Middle frontal gyrus (tissue), 1 donor: ENCODE data around the gene NSFL1C.
A peak's percentile ranks its signal among the peaks of the same experiment; 100 is the strongest.
"Not testable (repeated sequence)": the region's sequence is repeated elsewhere in the genome, so short reads cannot be mapped to it uniquely, and the experiment has no call there.

Experiments used
- DNase-seq: peaks from one replicate; pipeline ENCODE4 v3.0.0-alpha.2; 2015; ENCODE audit warnings: low spot score; ENCODE audit errors: extremely low spot score

Gene NSFL1C

DNA sequence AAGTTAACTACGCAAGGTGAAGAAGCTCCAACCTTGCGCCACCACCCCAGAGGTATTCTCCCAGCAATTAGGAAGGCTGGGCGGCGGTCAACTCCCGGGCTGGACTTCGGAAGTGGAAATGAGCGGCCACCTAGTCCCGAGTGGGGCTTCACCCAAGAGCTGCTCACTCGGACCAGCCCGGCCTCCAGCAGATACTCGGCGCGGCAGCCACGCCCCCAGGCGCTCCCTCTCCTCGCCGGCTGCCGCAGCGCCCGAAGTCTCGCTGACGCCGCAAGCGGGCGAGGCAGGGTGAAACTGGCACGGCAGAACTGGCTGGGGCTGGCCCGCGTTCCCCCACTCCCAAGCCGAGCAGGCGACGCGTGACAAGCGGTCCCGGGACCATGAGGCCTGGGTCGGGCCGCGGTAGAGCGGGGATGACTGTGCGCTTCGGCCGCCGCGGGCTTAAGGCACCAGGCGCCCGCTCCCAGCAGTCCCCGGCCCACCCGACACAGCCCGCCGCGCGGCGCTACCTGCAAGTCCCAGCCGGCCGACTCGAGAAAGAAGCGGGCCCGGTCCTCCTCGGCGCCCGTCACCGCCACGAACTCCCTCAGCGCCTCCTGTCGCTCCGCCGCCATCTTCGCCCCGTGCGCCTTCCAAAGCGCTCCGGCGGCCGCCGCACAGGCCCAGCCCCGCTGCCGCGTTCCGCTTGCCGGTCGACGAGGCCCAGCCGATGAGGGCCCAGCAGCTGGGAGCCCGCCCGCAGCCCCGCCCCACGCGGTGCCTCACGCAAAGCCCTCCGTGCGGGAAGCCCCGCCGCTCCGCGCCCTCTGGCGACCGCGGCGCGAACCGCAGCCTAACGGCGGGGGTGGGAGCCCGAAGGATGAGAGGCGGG, at the start of gene NSFL1C:
NSFL1C (minus strand) TSS at position 639 of the 871 bp plus-strand sequence; CDS start at position 614, 25 bp downstream.
- DNase-seq: peak; percentile 85

DNA sequence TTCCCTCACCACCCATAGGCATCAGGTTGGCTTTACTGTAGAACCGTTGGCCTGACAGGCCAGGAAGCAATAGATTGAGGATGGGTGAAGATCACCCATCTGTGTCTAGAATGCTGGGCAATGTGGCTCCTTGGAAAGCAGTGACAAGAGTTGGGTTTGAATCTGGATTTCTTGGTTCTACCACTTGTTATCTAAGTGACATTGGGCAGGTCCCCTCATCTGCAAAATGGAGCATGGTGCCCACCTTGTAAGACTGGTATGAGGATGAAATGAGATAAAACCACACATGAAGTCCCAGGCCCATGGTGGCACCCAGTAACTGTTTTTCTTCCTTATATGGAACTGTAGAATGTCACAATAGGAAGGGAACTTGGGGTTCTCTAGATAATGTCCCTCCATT, 47.2 kb upstream of the NSFL1C start:
- DNase-seq: no peak

DNA sequence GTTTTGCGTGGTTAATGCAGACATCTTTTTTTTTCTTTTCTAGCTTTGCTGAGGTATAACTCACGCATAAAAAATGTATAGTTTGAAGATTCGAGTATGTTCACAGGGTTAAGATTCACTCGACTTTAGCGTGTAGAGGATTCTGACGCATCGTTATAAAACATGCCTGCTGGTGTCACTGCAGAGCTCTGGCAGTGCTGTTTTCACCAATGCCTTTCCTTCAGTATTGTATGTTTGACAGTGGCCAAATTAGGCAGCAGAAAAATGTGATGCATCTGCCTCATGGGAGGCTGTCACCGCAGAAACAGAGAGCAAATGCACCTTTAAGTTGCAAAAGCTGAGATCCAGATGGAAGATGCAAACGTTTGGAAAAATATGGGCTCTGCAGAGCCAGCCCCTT, 42.6 kb upstream of the NSFL1C start:
- peak; percentile 50 for DNase-seq

DNA sequence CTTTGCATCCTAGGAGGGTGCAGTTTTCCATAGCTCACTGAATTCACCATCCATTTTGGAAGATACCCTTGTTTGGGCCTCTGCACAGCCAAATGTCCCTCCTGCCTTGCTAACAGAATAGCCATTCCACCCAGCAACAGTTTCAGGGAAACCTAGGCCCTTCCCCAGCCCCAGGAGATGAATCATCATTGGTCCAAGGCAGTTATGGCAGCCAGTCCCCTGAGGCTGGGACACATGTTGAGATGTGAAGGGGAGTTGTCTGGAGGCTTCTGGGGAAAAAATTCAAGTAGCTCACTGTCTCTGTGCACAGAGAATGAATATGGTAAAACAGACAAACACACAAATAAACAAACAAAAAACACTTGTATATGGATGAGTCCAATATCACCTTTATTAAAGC, 41.9 kb upstream of the NSFL1C start:
- no peak for DNase-seq

DNA sequence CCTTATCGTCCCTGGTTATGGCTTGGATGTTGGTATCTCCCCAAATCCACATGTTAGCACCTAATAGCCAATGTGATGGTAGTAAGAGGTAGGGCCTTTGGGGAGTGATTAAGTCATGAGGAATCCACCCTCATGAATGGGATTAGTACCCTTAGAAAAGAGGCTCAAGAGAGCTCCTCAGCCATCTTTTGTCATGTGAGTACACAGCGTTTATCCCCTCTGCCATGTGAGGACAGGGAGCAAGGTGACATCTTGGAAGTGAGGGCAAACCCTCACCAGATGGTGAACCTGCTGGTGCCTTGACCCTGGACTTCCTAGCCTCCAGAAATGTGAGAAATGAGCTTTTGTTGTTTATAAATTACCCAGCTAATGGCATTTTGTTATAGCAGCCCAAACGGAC, 40.6 kb upstream of the NSFL1C start:
- no peak for DNase-seq

DNA sequence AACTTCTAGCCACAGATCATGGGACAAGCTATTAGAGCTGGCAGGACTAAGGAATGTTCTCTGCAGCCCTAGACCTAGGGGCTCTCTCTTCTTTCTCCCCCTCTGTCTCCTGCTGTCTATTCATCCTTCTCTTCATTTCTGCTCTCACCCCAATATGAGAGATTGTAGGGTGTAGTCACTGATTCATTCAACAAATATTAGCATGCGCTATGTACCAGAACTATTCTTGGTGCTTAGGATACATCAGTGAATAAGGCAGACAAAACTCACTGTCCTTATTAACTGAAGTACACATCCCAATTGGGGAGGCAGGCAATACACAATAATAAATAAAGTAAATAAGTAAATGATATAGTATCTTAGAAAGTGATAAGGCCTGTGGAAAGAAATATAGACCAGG, 39.2 kb upstream of the NSFL1C start:
- no peak for DNase-seq

DNA sequence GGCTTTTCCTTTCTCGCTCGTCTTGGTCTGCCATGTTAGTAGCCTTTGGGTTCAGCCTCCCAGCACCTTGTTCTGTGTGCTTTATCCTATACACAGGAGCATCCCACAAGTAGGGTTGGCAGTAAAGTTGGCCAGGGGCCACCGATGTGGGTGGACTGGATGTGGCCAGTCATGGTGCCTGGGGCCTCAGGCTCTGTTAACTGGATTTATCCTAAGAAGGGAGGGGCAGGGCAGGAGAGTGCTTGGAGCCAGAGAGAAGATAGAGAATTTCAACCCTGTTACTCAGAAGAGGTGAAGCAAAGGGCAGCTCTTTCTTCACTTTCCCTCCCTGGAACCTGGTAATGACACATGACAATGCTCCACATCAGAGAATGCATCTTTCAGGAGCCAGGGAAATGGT, 38.7 kb upstream of the NSFL1C start:
- DNase-seq: no peak

DNA sequence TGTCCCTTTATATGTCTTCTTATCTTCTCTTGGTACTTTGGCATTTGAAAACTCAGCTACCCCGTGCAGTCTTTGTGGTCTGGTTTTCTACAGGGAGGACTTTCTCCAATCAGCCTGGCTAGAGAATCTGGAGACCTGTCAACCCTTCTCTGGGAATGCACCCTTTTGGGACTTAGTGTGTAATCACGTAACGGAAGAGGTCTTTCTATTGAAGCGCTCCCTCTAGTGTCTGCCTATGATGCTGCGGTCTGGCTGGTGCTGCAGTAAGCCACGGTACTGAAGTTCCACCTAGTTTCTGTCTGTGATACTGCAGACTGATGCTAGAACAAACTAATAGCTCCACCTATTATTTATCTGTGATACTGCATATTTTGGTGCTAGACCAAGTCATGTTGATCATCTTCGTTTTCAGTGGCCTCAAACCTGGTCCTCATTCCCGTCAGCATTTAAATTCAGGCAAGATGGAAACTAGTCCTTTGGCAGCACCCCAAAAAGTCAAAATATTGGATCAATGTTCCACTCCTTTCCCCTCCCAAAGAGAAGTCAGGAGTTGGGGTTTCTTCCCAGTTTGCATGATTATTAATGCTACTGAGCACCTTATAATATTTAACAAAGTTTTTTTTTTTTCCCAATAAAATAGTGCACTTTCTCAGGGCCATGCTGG, 37.0 kb upstream of the NSFL1C start:
- peak; percentile 20 for DNase-seq

DNA sequence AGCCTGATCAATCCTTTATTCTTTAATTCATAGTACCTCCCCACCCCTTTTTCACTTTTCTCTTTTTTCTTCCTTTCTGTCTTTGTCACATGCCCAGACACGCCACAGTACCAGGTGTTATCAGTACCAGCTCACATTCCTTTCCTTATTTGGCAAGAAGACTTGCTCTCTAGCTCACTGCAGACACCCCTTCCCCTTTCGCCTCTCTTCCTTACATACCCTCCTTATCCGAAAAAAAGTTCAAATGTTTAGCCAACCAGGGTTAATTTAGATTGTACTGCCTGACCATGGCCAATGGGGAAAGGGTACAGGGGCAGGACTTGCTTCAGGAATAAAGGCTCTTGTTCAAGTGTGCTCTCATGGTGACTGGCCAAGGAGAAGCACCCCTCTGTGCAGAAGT, 33.8 kb upstream of the NSFL1C start:
- no peak for DNase-seq

DNA sequence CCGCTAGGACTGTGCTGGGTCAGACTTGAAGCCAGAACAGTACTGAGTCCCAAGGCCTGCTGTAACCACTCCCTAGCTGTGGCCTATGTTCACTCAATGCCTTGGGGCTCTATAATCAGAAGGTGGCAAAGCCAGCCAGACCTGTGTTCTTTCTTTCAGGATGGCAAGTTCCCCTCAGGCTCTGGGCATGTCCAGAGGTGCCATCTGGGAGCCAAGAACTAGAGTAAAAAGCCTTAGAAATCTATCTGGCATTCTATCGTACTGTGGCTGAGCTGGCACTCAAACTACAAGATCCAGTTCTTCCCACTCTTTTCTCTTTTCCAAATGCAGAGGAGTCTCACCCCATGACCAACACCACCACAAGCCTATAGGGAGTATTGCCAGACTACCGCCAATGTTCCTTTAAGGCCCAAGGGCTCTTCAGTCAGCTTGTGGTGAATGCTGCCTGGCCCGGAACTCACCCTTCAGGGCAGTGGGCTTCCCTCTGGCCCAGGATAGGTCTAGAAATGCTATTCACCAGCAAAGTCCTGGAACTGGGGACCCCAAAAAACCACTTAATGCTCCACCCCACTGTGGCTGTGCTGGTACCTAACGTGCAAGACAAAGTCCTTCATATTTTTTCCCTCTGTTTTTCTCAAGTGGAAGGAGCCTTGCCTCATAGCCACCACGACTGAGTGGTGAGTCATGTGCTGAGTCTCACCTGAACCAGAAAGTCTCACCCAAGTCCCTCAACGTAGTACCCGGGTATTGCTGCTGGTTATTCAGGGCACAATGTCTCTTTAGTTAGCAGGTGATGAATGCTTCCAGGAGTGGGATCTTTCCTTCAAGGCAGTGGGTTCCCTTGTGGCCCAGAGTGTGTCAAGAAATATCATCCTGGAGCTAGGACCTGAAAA, 33.1 kb upstream of the NSFL1C start:
- DNase-seq: no peak

DNA sequence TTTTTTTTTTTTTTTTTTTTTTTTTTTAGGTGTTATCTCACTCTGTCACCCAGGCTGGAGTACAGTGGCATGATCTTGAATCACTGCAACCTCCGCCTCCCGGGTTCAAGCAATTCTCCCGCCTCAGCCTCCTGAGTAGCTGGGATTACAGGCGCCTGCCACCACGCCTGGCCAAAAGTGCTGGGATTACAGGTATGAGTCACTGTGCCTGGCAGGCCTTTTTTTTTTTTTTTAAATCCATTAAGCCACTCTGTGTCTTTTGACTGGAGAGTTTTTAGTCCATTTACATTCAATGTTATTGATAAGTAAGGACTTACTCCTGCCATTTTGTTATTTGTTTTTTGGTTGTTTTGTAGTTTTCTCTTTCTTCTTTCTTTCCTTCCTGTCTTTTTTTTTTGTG, 30.7 kb upstream of the NSFL1C start:
- not testable (repeated sequence) for DNase-seq

DNA sequence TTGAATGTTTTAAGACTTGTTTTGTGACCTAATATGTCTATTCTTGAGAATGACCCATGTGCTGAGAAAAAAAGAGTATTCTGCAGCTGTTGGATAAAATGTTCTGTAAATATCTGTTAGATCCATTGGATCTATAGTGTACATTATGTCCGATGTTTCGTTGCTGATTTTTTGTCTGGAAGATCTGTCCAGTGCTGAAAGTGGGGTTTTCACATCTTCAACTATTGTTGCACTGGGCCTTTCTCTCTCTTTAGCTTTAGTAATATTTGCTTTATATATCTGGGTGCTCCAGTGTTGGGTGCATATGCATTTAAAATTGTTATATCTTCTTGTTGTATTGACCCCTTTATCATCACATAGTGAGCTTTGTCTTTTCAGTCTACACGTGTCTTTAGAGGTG, 30.3 kb upstream of the NSFL1C start:
- no peak for DNase-seq

DNA sequence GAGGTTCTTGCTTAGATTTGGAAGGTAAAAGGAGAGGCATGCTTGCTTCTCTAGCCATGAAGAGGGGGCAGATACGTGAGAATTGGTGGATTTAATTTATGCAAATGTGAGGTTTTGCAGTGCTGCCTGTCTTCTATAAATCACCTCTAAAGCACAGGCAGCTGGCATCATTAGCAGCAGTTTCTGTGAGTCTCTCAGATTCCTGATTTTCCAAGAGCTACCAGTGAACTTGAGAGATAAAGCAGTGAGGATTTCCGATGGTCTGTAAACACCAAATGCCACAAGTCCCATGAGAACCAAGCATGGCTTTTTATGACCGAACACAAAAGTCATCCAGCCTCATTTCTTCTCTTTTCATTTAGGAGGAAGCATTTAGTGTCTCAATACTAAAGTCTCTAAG, 27.8 kb upstream of the NSFL1C start:
- DNase-seq: no peak

DNA sequence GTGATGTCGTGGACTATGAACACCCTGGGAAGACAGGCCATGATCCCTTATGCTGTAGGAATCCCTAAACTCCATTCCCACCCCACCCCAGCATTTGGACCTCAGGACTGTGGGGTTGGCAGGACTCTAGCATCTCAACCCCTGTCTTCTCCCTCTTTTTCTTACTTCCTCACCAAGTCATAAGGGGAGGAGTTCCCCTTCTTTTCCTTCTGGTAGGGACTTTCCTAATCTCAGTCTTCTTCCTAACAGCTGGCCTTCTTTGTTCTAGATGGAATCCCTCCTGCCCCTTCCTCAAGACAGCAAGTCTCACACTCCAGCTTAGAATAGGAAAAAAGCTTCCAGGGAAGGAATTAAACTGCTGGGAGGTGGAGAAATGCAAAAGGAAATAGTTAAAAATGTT, 26.9 kb upstream of the NSFL1C start:
- DNase-seq: no peak

DNA sequence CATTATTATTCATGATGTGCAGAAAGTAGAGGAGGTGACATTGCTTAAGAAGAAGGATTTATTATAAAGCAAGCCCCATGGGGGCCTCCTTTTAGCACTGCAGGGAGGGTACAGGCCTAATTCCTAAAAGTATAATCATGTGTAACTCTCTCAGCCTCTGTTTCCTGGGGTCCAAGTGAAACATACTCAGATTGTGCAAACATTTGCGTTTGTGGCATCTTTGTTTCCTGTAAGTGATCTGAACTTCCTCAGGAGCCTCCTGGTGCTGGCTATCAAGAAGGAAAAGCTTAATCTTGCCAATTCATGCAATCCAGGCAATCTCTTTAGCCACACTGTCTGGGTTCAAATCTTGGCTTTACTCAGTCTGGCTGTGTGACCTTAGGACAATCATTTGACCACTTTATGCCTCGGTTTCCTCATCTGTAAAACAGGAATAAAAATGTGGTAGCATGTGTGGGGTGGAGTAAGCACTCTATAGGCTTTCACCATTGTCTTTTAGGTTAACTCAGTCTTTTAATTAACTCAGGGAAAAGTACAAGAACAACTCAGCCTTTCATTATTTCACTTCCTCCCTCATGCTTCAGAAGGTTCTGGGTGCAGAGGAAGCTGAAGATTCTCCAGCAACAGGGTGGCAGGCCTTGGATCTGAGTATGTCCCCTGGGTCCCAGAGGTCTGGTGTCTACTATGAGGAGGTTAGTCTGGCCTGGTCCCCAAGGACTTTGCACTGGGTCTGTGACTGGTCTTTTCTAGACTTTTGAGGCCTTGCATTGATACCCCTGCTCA, 25.4 kb upstream of the NSFL1C start:
- no peak for DNase-seq

DNA sequence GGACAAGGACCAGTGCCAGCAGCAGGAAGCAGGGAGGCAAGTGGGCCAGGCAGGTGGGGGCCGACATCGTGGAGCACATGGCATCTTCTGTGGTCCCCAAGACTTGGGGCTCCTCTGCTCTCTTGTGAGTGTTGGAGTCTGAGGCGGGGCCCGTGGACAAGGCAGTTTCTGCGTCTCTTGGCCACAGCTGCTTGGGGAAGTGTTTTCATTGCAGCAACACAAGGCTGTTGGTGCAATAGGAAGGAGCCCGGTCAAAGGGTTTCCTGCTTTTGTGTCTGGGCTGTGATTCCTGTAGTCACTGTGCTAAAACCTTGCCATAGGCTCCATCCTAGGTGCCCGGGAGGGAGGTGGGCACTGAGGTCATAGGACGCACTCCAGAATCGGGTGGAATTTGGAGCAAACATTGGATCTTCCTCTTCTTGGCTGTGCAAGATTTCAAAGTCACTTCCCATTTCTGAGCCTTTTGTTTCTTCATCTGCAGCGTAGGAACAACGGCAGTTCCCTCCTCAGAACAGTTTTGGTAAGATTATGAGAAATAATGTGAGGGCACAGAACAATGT, 24.7 kb upstream of the NSFL1C start, which contains the start of gene SIRPB2:
SIRPB2 (minus strand) TSS at position 140 of the 560 bp plus-strand sequence; CDS start at position 79, 61 bp downstream.
- DNase-seq: no peak

DNA sequence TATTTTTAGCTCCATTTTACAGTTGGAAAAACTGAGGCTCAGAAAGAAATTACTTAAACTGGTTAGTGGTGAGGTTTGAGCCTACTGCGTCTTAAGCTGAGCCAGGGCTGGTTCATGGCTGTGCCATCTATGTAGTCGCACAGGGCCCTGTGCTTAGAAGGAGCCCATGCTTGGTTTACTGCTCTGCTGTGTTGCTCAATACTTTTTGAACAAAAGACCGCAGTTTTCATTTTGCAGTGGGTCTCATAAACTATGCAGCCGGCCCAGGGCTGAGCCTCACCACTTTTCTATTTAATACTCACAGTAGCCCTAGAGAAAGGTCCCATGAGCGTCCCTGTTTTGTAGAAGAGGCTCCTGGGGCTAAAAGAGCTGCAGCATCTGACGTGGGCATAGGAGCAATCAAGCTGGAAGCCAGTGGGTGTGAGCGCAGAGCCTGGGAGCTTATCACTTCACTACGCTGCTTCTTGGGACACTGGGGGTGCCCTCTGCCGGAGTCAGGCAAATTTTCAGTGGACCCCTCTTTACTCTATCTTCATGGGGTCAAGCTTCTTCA, 24.1 kb upstream of the NSFL1C start:
- DNase-seq: no peak

DNA sequence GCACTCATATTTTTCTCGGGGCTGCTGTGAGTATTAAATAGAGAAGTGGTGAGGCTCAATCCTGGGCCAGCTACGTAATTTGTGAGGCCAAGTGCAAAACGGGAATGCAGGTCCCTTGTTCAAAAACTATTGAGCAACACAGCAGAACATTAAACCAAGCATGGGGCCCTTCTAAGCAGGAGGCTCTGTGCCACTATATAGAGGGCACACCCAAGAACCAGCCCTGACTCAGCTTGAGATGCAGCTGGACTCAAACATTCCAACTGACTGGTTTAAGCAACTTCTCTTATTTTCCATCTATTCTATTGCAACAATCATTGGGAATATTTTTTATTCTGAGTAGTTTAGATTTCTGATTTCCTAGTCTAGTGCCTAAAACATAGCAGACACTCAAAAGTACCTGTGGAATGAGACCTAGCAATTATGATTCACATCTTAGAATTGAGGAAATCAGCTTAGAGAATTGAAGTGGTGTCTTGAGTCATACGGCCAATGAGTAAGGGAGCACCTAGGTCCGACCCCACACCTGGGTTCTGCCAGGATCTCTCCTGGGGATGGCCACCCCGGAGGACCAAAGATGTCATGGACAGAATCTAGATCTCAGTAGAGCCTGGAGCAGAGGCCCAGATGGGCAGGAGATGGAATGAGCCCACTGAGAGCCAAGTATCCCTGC, 23.3 kb upstream of the NSFL1C start:
- no peak for DNase-seq

DNA sequence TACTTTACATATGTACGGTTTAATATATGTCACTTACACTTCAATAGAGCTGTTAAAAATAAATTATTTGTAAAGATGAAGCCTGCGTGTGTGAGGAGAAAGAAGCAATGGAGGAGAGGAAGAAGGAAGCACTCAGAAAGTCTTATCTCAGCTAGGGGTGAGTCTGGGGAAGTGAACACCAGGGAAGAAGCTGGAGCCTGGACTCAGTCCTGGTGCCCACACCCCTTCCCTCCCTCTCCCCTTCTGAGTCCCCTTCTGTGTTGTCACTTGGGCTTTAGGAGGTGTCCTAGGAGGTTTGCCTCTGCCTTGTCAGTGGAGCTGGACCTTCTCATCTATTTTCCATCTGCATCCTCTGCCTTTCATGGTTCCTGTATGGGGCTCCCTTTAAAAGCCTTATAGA, 22.7 kb upstream of the NSFL1C start:
- DNase-seq: no peak

DNA sequence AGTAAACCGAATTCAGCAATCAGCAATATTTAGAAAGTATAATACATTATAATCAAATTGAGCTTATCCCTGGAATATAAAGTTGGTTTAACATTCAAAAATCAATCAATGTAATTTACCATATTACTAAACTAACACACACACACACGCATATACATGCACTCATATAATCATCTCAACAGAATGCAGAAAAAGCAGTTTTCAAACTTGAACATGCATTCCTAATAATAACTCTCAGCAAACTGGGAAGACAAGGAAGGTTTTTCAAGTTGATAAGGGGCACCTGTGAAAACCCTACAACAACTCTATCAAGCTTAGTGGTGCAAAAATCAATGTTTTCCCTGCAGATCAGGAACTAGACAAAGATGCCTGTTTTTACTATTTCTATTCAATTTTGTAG, 19.9 kb upstream of the NSFL1C start:
- DNase-seq: no peak
